LNCAP (cell line): ENCODE results near the gene DNAH10.

Source experiments
- TF ChIP-seq, protein P1 (sequence below): fragments of 450-650 bp; IDR thresholded peaks from 2 replicates; pipeline ENCODE4 v1.5.1; 2017; ENCODE audit warnings: mild to moderate bottlenecking

The DNAH10 gene

GRCh38 chr12:123902821-123903220, 140.7 kb downstream of the DNAH10 start:
- TF ChIP-seq, protein P1, sequence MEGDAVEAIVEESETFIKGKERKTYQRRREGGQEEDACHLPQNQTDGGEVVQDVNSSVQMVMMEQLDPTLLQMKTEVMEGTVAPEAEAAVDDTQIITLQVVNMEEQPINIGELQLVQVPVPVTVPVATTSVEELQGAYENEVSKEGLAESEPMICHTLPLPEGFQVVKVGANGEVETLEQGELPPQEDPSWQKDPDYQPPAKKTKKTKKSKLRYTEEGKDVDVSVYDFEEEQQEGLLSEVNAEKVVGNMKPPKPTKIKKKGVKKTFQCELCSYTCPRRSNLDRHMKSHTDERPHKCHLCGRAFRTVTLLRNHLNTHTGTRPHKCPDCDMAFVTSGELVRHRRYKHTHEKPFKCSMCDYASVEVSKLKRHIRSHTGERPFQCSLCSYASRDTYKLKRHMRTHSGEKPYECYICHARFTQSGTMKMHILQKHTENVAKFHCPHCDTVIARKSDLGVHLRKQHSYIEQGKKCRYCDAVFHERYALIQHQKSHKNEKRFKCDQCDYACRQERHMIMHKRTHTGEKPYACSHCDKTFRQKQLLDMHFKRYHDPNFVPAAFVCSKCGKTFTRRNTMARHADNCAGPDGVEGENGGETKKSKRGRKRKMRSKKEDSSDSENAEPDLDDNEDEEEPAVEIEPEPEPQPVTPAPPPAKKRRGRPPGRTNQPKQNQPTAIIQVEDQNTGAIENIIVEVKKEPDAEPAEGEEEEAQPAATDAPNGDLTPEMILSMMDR = no peak

- TF ChIP-seq, protein P1 = no peak
These were observed 141.4 kb downstream of the DNAH10 start for GRCh38 chr12:123903301-123904065.

- TF ChIP-seq, protein P1 = peak; percentile 89
These were observed 143.3 kb downstream of the DNAH10 start for GRCh38 chr12:123905319-123905925.

DNA sequence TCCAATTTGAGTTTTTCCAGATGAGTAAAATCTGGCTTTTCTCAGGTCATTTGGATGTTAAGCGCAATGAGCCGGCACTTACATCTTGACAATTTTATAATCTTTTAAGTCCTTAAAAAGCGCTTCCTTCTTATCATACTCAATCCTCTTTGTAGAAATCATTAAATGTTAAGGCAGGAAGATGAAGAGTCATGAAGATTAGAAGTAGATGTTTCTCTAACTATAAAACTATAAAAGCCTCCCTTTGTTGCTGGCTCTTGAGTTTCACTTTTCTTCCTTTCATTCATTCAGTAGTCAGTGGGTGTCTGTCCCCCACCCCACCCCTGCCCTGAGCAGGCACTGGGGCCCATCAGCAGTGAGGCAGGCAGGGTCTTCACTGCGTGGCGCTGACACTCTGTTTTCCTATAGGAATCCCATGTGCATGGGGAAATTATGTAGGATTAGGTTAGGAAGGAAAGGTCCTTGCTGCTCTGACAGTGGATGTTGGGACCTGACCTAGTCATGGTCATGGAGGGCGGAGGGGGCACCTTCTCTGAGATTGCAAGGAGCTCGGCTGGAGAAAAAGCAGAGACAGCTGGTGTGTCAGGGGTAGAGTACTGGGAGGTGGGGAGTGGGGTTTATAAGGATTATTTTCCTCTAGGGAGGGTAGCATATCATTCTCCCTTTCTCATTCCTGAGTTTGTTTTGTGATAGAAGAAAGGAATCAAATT, 144.8 kb downstream of the DNAH10 start:
- TF ChIP-seq, protein P1 = no peak

DNA sequence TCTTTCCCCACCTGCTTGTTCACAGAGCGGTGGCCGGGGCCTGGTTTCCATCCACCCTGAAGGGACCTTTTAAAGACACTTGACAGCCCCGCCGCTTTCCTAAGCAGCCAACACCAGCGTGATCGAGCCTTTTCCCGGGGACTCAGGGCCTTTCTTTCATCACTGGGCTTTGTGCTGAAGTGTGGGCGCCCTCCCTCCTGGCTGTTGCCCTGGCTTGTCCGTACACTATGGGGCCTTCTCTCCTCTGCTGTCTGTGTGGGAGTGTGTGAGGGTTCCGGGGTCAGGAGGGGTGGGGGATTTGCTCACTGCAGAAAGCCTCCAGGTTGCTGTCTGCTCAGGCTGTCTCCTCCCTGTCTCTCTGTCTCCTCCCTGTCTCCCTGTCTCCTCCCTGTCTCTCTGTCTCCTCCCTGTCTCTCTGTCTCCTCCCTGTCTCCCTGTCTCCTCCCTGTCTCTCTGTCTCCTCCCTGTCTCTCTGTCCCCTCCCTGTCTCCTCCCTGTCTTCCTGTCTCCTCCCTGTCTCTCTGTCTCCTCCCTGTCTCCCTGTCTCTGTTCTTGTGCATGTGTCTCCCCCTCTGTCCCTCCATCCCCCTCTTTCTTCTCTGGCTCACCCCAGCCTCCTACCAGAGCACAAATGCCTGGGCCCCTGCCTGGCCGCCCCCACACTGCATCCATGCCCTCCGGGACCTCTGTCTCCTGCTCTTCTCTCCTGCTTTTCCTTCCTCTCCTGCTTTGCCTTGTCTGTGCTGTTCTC, 145.8 kb downstream of the DNAH10 start:
- TF ChIP-seq, protein P1 = no peak

DNA sequence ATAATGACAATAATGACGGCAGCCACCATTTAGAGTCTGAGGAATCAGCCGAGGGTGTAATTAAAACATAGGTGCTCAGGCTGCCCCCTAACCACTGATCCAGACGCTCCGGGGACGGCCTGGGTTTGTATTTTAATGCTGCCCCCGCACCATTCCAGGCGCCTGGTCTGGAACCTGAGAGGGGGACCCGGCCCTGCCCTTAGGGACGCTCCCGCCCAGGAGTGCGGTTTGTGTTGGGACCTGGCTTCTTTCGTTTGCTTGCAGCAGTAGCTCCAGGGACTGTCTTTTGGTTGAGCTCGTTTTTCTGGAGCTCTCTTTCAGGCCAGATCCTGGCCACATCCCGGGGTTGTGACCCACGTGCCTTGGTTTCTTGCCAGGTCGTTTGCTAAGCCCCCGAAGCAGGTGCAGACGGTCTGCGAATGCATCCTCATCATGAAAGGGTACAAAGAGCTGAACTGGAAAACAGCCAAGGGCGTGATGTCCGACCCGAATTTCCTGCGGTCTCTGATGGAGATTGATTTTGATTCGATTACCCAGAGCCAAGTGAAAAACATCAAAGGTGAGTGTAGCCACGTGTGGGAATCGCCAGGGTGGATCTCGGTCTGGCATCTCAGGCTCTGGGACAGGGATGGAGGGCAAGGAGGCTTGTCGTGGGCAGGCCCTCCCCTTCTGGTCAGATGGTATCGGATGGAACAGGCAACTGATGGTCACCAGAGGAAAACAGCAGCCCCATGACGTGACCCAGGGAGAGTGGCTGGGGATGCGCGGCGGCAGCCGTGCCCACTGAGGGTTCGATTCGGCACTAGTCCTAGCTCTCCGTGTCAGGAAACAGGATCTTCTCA, 147.0 kb downstream of the DNAH10 start:
- TF ChIP-seq, protein P1 = no peak

DNA sequence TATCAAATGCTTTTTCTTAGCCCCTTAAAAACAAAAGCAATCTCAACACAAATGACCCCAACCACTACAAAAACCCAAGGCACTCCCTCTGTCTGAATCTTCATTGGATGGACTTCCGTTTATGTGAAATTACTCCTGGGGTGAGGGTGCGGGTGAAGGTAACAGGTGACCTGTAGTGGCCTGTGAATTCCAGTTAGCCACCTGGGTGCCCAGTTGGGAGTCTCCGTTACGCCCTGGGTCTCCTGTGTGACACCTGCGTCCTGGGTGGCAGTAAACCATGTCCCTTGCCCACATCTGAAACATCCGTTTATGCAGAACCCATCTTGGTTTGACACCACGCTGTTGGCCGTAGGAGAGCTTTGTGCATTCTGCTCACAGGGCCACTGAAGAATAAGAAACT, 148.0 kb downstream of the DNAH10 start:
- TF ChIP-seq, protein P1 = no peak
